ENCODE results near the gene EMC10.

DNA sequence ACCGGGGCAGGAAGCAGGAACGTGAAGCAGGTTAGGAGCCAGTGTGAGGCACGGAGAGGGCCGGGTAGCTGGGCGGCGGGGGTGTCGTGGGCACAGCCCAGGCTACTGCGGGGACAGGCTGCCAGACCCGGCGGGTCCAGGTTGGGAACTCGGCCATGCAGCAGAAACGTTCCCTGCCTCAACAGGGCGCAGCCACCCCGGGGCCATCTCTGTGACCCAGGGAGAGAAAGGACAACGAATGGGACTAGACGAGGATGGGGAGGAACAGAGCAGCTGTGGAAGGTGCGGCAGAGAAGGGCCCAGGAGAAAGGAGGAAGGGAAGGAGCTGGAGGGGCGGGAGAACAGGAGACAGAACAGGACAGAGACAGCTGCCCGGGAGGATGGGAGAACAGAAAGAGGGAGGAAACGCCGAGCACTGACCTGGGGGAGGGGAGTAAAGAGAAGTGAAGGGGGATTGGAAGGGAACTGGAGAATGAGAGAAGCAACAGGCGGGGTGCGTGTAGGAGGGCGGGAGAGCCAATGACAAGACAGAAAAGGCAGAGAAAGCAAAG lies 13.2 kb downstream of the EMC10 start:
- TF ChIP-seq, protein P1, sequence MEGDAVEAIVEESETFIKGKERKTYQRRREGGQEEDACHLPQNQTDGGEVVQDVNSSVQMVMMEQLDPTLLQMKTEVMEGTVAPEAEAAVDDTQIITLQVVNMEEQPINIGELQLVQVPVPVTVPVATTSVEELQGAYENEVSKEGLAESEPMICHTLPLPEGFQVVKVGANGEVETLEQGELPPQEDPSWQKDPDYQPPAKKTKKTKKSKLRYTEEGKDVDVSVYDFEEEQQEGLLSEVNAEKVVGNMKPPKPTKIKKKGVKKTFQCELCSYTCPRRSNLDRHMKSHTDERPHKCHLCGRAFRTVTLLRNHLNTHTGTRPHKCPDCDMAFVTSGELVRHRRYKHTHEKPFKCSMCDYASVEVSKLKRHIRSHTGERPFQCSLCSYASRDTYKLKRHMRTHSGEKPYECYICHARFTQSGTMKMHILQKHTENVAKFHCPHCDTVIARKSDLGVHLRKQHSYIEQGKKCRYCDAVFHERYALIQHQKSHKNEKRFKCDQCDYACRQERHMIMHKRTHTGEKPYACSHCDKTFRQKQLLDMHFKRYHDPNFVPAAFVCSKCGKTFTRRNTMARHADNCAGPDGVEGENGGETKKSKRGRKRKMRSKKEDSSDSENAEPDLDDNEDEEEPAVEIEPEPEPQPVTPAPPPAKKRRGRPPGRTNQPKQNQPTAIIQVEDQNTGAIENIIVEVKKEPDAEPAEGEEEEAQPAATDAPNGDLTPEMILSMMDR (IDR thresholded peaks at IDR 0.05) = no peak
- TF ChIP-seq EP300 (IDR thresholded peaks at IDR 0.05) = no peak
- TF ChIP-seq POLR2AphosphoS5 (IDR thresholded peaks at IDR 0.05) = no peak
- no peak for TF ChIP-seq POLR2A (IDR thresholded peaks at IDR 0.05)

Data from suprapubic skin (tissue), 4 donors.